K562 (cell line): ENCODE measurements around the gene VWA7. TPM values are rescaled to one million over a fixed set of nuclear protein-coding genes. Genes with fewer than 3 reads are reported as not detected.

Source experiments
- CBFB ChIP-seq: sonication (generic); formaldehyde crosslinking; IDR thresholded peaks from 2 replicates; pipeline ENCODE4 v1.4.0; 2020; ENCODE audit warnings: mild to moderate bottlenecking, missing genetic modification reagents
- KLF6 ChIP-seq: fragments of 250-450 bp; sonication (Bioruptor Pico); IDR thresholded peaks from 2 replicates; pipeline ENCODE4 v1.4.0; 2020; ENCODE audit warnings: mild to moderate bottlenecking, moderate library complexity, borderline replicate concordance
- MBD2 ChIP-seq: sonication (generic); IDR thresholded peaks from 2 replicates; pipeline ENCODE4 v1.6.1; 2016; ENCODE audit warnings: low read depth, borderline replicate concordance
- MEF2A ChIP-seq: IDR thresholded peaks from 2 replicates; pipeline ENCODE4 v1.6.1; 2011; ENCODE audit warnings: low read depth, mild to moderate bottlenecking, low read length, moderate library complexity; ENCODE audit not compliant: control insufficient read depth
- SAFB2 ChIP-seq: fragments of 200-400 bp; formaldehyde crosslinking; IDR thresholded peaks from 2 replicates; pipeline ENCODE4 v1.6.1; 2018; ENCODE audit warnings: borderline replicate concordance, low read length, low read depth, moderate library complexity; ENCODE audit not compliant: severe bottlenecking
- TEAD1 ChIP-seq, 2 experiments: fragments of 450-650 bp in 1 of 2; sonication (generic) in 1 of 2; formaldehyde crosslinking; IDR thresholded peaks; 2 replicates each; pipeline versions ENCODE4 v1.4.0 to v1.8.0; 2020 to 2022; ENCODE audit warnings: mild to moderate bottlenecking in 2 of 2, missing genetic modification reagents in 1 of 2
- THAP12 ChIP-seq: fragments of 250-450 bp; sonication (Bioruptor Pico); IDR thresholded peaks from 2 replicates; pipeline ENCODE4 v1.9.0; 2021; ENCODE audit warnings: mild to moderate bottlenecking, inconsistent platforms
- ZNF174 ChIP-seq: fragments of 250-450 bp; sonication (Bioruptor Pico); IDR thresholded peaks from 2 replicates; pipeline ENCODE4 v1.4.0; 2020; ENCODE audit warnings: mild to moderate bottlenecking
- ZNF311 ChIP-seq: fragments of 250-450 bp; sonication (Bioruptor Pico); IDR thresholded peaks from 2 replicates; pipeline ENCODE4 v1.4.0; 2020; ENCODE audit warnings: mild to moderate bottlenecking, moderate library complexity
- ZNF740 ChIP-seq, 3 experiments: fragments of 200-800 bp in 1 of 3; sonication (Bioruptor generic) in 1 of 3; sonication (generic) in 1 of 3; formaldehyde crosslinking in 1 of 3; IDR thresholded peaks; 2 replicates each; pipeline versions ENCODE4 v1.6.1 to v1.8.0; 2016 to 2022; ENCODE audit warnings: mild to moderate bottlenecking in 2 of 3, missing compliant biosample characterization in 2 of 3, missing genetic modification characterization in 2 of 3, missing genetic modification reagents in 1 of 3
- polyA plus RNA-seq, 8 experiments: library from polyadenylated mRNA; depleted of rRNA in 4 of 8; stranded (reverse) in 5 of 8; unstranded in 3 of 8; fragments of >200 nt; fragmentation: Nextera tagmentation in 2 of 8; fragmentation: Illumina TruSeq in 1 of 8; extraction: Ambion mirVana in 2 of 8; extraction: Trizol in 1 of 8; gene quantifications; 2 replicates each; pipeline versions ENCODE4 v1.2.1 to v1.2.3, GENCODE V29; 2011 to 2014; ENCODE audit warnings: inconsistent platforms in 1 of 8, missing spikeins in 1 of 8
- total RNA-seq, 7 experiments: library from RNA; depleted of rRNA in 6 of 7; stranded (reverse); fragments of >200 nt in 6 of 7; fragmentation: Illumina TruSeq in 2 of 7; extraction: Trizol in 2 of 7; gene quantifications; 2 replicates each; pipeline versions ENCODE4 v1.2.1 to v1.2.3, GENCODE V29; 2011 to 2021; ENCODE audit warnings: low replicate concordance in 1 of 7
- TF ChIP-seq, protein P1 (sequence below), 2 experiments: IDR thresholded peaks; 2 replicates each; pipeline ENCODE4 v1.6.1; 2012; ENCODE audit warnings: improper control_type of control experiment in 2 of 2, low read depth in 2 of 2, low read length in 2 of 2, borderline replicate concordance in 1 of 2
- TF ChIP-seq, protein P2 (sequence below): fragments of 450-650 bp; formaldehyde crosslinking; IDR thresholded peaks from 2 replicates; pipeline ENCODE4 v1.4.0; 2022; ENCODE audit warnings: missing genetic modification characterization
- TF ChIP-seq, protein P3 (sequence below), 2 experiments: fragments of 450-650 bp in 1 of 2; sonication (generic) in 1 of 2; formaldehyde crosslinking in 1 of 2; IDR thresholded peaks in 1 of 2; conservative IDR thresholded peaks in 1 of 2; 2 replicates each; pipeline versions ENCODE4 v1.6.1 to v1.8.1; 2016 to 2023; ENCODE audit warnings: mild to moderate bottlenecking in 2 of 2, moderate library complexity in 2 of 2, inconsistent platforms in 1 of 2, missing genetic modification reagents in 1 of 2
- TF ChIP-seq, protein P4 (sequence below): sonication (generic); formaldehyde crosslinking; IDR thresholded peaks from 2 replicates; pipeline ENCODE4 v1.8.1; 2023; ENCODE audit warnings: mild to moderate bottlenecking, missing genetic modification reagents

The VWA7 gene
- total and polyA plus RNA-seq, 9 of the 15 experiments (the other 6 are each of a cell fraction or from before 2014, with no cell fraction given), result 0.18 to 2.9 (median 0.95) TPM

GRCh38 chr6:31736768-31737314 lies 40.3 kb downstream of the VWA7 start (continued):
- TF ChIP-seq, protein P1, sequence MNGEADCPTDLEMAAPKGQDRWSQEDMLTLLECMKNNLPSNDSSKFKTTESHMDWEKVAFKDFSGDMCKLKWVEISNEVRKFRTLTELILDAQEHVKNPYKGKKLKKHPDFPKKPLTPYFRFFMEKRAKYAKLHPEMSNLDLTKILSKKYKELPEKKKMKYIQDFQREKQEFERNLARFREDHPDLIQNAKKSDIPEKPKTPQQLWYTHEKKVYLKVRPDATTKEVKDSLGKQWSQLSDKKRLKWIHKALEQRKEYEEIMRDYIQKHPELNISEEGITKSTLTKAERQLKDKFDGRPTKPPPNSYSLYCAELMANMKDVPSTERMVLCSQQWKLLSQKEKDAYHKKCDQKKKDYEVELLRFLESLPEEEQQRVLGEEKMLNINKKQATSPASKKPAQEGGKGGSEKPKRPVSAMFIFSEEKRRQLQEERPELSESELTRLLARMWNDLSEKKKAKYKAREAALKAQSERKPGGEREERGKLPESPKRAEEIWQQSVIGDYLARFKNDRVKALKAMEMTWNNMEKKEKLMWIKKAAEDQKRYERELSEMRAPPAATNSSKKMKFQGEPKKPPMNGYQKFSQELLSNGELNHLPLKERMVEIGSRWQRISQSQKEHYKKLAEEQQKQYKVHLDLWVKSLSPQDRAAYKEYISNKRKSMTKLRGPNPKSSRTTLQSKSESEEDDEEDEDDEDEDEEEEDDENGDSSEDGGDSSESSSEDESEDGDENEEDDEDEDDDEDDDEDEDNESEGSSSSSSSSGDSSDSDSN (IDR thresholded peaks at IDR 0.05; ENCODE audit: borderline replicate concordance in 1 of 2, low read depth in 2 of 2, low read length in 2 of 2), result peak in 1 of 2 experiments; percentile 67; a peak in 1 of 4 replicates
- TF ChIP-seq CBFB (CRISPR knock-in tag) (0 out of 2 replicates have a peak, but pooled peaks have one; percentile 81), MEF2A (no peak), TEAD1 (CRISPR knock-in tag; IDR thresholded peaks at IDR 0.05) (peak; percentile 9 to 69; a peak in 2 of 4 replicates), THAP12 (CRISPR knock-in tag) (peak; percentile 77; the same call in 1 of the 2 replicates), ZNF740 (CRISPR knock-in tag; IDR thresholded peaks at IDR 0.05) (no peak), ZNF740 (tag; IDR thresholded peaks at IDR 0.05) (peak in 1 of 2 experiments; percentile 83; a peak in 1 of 4 replicates), ZNF311 (0 out of 2 replicates have a peak, but pooled peaks have one; percentile 26), ZNF174 (CRISPR knock-in tag) (no peak), SAFB2 (no peak), MBD2 (no peak), KLF6 (CRISPR knock-in tag) (no peak)
- TF ChIP-seq, protein P2, sequence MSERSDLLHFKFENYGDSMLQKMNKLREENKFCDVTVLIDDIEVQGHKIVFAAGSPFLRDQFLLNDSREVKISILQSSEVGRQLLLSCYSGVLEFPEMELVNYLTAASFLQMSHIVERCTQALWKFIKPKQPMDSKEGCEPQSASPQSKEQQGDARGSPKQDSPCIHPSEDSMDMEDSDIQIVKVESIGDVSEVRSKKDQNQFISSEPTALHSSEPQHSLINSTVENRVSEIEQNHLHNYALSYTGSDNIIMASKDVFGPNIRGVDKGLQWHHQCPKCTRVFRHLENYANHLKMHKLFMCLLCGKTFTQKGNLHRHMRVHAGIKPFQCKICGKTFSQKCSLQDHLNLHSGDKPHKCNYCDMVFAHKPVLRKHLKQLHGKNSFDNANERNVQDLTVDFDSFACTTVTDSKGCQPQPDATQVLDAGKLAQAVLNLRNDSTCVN (CRISPR knock-in tag), result no peak
- TF ChIP-seq, protein P3, sequence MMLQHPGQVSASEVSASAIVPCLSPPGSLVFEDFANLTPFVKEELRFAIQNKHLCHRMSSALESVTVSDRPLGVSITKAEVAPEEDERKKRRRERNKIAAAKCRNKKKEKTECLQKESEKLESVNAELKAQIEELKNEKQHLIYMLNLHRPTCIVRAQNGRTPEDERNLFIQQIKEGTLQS (IDR thresholded peaks at IDR 0.05), result no peak
- TF ChIP-seq, protein P3 (CRISPR knock-in tag; conservative IDR thresholded peaks at IDR 0.05), result 0 out of 2 replicates have a peak, but pooled peaks have one; percentile 18
- TF ChIP-seq, protein P4, sequence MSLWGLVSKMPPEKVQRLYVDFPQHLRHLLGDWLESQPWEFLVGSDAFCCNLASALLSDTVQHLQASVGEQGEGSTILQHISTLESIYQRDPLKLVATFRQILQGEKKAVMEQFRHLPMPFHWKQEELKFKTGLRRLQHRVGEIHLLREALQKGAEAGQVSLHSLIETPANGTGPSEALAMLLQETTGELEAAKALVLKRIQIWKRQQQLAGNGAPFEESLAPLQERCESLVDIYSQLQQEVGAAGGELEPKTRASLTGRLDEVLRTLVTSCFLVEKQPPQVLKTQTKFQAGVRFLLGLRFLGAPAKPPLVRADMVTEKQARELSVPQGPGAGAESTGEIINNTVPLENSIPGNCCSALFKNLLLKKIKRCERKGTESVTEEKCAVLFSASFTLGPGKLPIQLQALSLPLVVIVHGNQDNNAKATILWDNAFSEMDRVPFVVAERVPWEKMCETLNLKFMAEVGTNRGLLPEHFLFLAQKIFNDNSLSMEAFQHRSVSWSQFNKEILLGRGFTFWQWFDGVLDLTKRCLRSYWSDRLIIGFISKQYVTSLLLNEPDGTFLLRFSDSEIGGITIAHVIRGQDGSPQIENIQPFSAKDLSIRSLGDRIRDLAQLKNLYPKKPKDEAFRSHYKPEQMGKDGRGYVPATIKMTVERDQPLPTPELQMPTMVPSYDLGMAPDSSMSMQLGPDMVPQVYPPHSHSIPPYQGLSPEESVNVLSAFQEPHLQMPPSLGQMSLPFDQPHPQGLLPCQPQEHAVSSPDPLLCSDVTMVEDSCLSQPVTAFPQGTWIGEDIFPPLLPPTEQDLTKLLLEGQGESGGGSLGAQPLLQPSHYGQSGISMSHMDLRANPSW (CRISPR knock-in tag), result 0 out of 2 replicates have a peak, but pooled peaks have one; percentile 53
